Loucy (cell line): Measurements from ENCODE around the gene PKNOX2.

Source experiments
- H2AFZ ChIP-seq: fragments of 200-600 bp; sonication (generic); 2 replicates; pipeline ENCODE4 v1.6.0; 2016; ENCODE audit warnings: antibody characterized with exemption, mild to moderate bottlenecking, low read length, moderate library complexity
- H3F3A ChIP-seq: fragments of 200-600 bp; 2 replicates; pipeline ENCODE4 v1.6.0; 2016; ENCODE audit warnings: antibody characterized with exemption, low read depth, mild to moderate bottlenecking
- H3K27me3 ChIP-seq: fragments of 200-600 bp; sonication (generic); 2 replicates; pipeline ENCODE4 v1.6.1; 2014; ENCODE audit warnings: low read length, mild to moderate bottlenecking; ENCODE audit not compliant: insufficient read depth, poor library complexity, severe bottlenecking
- H3K36me3 ChIP-seq: fragments of 200-600 bp; sonication (generic); 2 replicates; pipeline ENCODE4 v1.6.1; 2016; ENCODE audit warnings: low read length; ENCODE audit not compliant: insufficient read depth
- H3K4me1 ChIP-seq: fragments of 200-600 bp; sonication (generic); 2 replicates; pipeline ENCODE4 v1.5.1; 2014; ENCODE audit warnings: low read length, mild to moderate bottlenecking; ENCODE audit not compliant: insufficient read depth, poor library complexity, severe bottlenecking
- H3K4me2 ChIP-seq: fragments of 200-600 bp; sonication (generic); 2 replicates; pipeline ENCODE4 v1.6.0; 2014; ENCODE audit warnings: antibody characterized with exemption, low read length, low read depth, mild to moderate bottlenecking; ENCODE audit not compliant: poor library complexity, severe bottlenecking
- H3K4me3 ChIP-seq: fragments of 200-600 bp; sonication (generic); 2 replicates; pipeline ENCODE4 v1.5.1; 2014; ENCODE audit warnings: low read length, mild to moderate bottlenecking, mixed read lengths; ENCODE audit not compliant: poor library complexity, severe bottlenecking
- H3K79me2 ChIP-seq: fragments of 200-600 bp; sonication (generic); 2 replicates; pipeline ENCODE4 v1.6.1; 2014; ENCODE audit warnings: low read length; ENCODE audit not compliant: insufficient read depth
- H3K9ac ChIP-seq: fragments of 200-600 bp; sonication (generic); 2 replicates; pipeline ENCODE4 v1.6.0; 2014; ENCODE audit warnings: mild to moderate bottlenecking, low read depth, low read length, moderate library complexity; ENCODE audit not compliant: poor library complexity, severe bottlenecking
- H3K9me2 ChIP-seq: fragments of 200-600 bp; sonication (generic); replicated peaks from 2 replicates; pipeline ENCODE4 v1.6.1; 2016; ENCODE audit warnings: low read depth, low read length, mixed read lengths
- H3K9me3 ChIP-seq: fragments of 200-600 bp; sonication (generic); 2 replicates; pipeline ENCODE4 v1.6.1; 2014; ENCODE audit warnings: mild to moderate bottlenecking, antibody characterized with exemption, low read length, low read depth; ENCODE audit not compliant: insufficient read depth
- H4K20me1 ChIP-seq: fragments of 200-600 bp; sonication (generic); 2 replicates; pipeline ENCODE4 v1.6.0; 2014; ENCODE audit warnings: antibody characterized with exemption, low read length, mild to moderate bottlenecking; ENCODE audit not compliant: insufficient read depth, poor library complexity, severe bottlenecking
- CTCF ChIP-seq: fragments of 200-600 bp; sonication (generic); conservative IDR thresholded peaks from 2 replicates; pipeline ENCODE4 v1.5.1; 2014; ENCODE audit warnings: mild to moderate bottlenecking, antibody characterized with exemption, low read length
- EZH2phosphoT487 ChIP-seq: fragments of 200-600 bp; IDR thresholded peaks from 2 replicates; pipeline ENCODE4 v1.6.1; 2018; ENCODE audit warnings: antibody characterized with exemption, mild to moderate bottlenecking, moderate library complexity, borderline replicate concordance

PKNOX2 gene

GRCh38 chr11:125397421-125397820, 232.9 kb downstream of the PKNOX2 start:
- Histone ChIP-seq H3K9ac (no peak overlapping the region), H3K4me1 (no peaks in the 10 kb centered on the region), H3F3A (no peaks in the 10 kb centered on the region), H3K27me3 (no peaks in the 10 kb centered on the region), H3K4me2 (no peak overlapping the region), H3K79me2 (no peaks in the 10 kb centered on the region), H3K9me2 (no peaks in the 10 kb centered on the region), H4K20me1 (no peaks in the 10 kb centered on the region), H3K36me3 (no peaks in the 10 kb centered on the region), H3K9me3 (no peaks in the 10 kb centered on the region), H2AFZ (no peak overlapping the region), H3K4me3 (no peak overlapping the region)
- TF ChIP-seq EZH2phosphoT487 (no peak), CTCF (no peak)

GRCh38 chr11:125398475-125398874, 233.9 kb downstream of the PKNOX2 start:
- Histone ChIP-seq H3K4me1 (no peaks in the 10 kb centered on the region), H3K4me2 (no peak overlapping the region), H3K9me3 (no peaks in the 10 kb centered on the region), H3K4me3 (no peak overlapping the region), H3K27me3 (no peaks in the 10 kb centered on the region), H3K79me2 (no peaks in the 10 kb centered on the region), H3K9me2 (no peaks in the 10 kb centered on the region), H3K9ac (no peak overlapping the region), H3K36me3 (no peaks in the 10 kb centered on the region), H2AFZ (no peak overlapping the region), H4K20me1 (no peaks in the 10 kb centered on the region), H3F3A (no peaks in the 10 kb centered on the region)
- TF ChIP-seq EZH2phosphoT487: no peak
- TF ChIP-seq CTCF: no peak

- Histone ChIP-seq H3K4me1 (no peaks in the 10 kb centered on the region), H4K20me1 (no peaks in the 10 kb centered on the region), H3K9me2 (no peaks in the 10 kb centered on the region), H3K9ac (no peak overlapping the region), H3K4me2 (no peak overlapping the region), H3K4me3 (no peak overlapping the region), H3K79me2 (no peaks in the 10 kb centered on the region), H2AFZ (no peak overlapping the region), H3K27me3 (no peaks in the 10 kb centered on the region), H3K36me3 (no peaks in the 10 kb centered on the region), H3F3A (no peaks in the 10 kb centered on the region), H3K9me3 (no peaks in the 10 kb centered on the region)
- no peak for TF ChIP-seq CTCF
- TF ChIP-seq EZH2phosphoT487: no peak
Observed at GRCh38 chr11:125398994-125399640, 234.6 kb downstream of the PKNOX2 start.
